H9 (cell line): ENCODE results near the gene IL1R2. TPM values are rescaled to one million over a fixed set of nuclear protein-coding genes. Genes with fewer than 3 reads are reported as not detected.

Experiments used
- DNase-seq: peaks from one replicate; pipeline ENCODE4 v3.0.0-alpha.2; 2017
- H2AFZ ChIP-seq: one replicate; pipeline ENCODE4 v1.6.1; 2013; ENCODE audit warnings: mild to moderate bottlenecking, low read length, control low read depth, moderate library complexity
- H2AK5ac ChIP-seq: 2 replicates; pipeline ENCODE4 v1.6.1; 2013; ENCODE audit warnings: low read length, control low read depth, mixed read lengths; ENCODE audit not compliant: insufficient read length
- H2BK120ac ChIP-seq: one replicate; pipeline ENCODE4 v1.6.1; 2013; ENCODE audit warnings: low read depth, mild to moderate bottlenecking, low read length, control low read depth, inconsistent platforms; ENCODE audit not compliant: poor library complexity, severe bottlenecking
- H2BK12ac ChIP-seq: 2 replicates; pipeline ENCODE4 v1.6.1; 2013; ENCODE audit warnings: low read length, control low read depth, mixed read lengths, low read depth; ENCODE audit not compliant: insufficient read length
- H2BK15ac ChIP-seq: 2 replicates; pipeline ENCODE4 v1.6.1; 2013; ENCODE audit warnings: low read depth, low read length, control low read depth
- H2BK20ac ChIP-seq: one replicate; pipeline ENCODE4 v1.6.1; 2013; ENCODE audit warnings: low read depth, mild to moderate bottlenecking, low read length, control low read depth, inconsistent platforms; ENCODE audit not compliant: poor library complexity, severe bottlenecking
- H2BK5ac ChIP-seq: 2 replicates; pipeline ENCODE4 v1.6.1; 2013; ENCODE audit warnings: low read length, control low read depth, mixed read lengths; ENCODE audit not compliant: insufficient read length
- H3K14ac ChIP-seq: 2 replicates; pipeline ENCODE4 v1.6.1; 2013; ENCODE audit warnings: low read length, control low read depth; ENCODE audit not compliant: insufficient read depth
- H3K18ac ChIP-seq: 2 replicates; pipeline ENCODE4 v1.6.1; 2013; ENCODE audit warnings: low read depth, mild to moderate bottlenecking, mixed read lengths, low read length, control low read depth; ENCODE audit not compliant: insufficient read length
- H3K23ac ChIP-seq: 2 replicates; pipeline ENCODE4 v1.6.1; 2013; ENCODE audit warnings: low read length, control low read depth, mixed read lengths, low read depth; ENCODE audit not compliant: insufficient read length
- H3K23me2 ChIP-seq: 2 replicates; pipeline ENCODE4 v1.6.1; 2013; ENCODE audit warnings: low read depth, mild to moderate bottlenecking, mixed read lengths, low read length, control low read depth; ENCODE audit not compliant: insufficient read length, poor library complexity, severe bottlenecking
- H3K27ac ChIP-seq: 2 replicates; pipeline ENCODE4 v1.5.1; 2013; ENCODE audit warnings: low read length, control low read depth, mixed read lengths, low read depth; ENCODE audit not compliant: insufficient read length
- H3K27me3 ChIP-seq: 2 replicates; pipeline ENCODE4 v1.6.1; 2013; ENCODE audit warnings: low read length, control low read depth, inconsistent platforms; ENCODE audit not compliant: insufficient read depth
- H3K4ac ChIP-seq: 2 replicates; pipeline ENCODE4 v1.6.1; 2013; ENCODE audit warnings: low read depth, mild to moderate bottlenecking, control low read depth, inconsistent platforms, low read length, moderate library complexity
- H3K4me1 ChIP-seq: 2 replicates; pipeline ENCODE4 v1.6.1; 2013; ENCODE audit warnings: low read length, control low read depth, inconsistent platforms; ENCODE audit not compliant: insufficient read depth
- H3K4me2 ChIP-seq: 2 replicates; pipeline ENCODE4 v1.6.1; 2013; ENCODE audit warnings: low read length, control low read depth, mixed read lengths; ENCODE audit not compliant: insufficient read length, insufficient read depth
- H3K56ac ChIP-seq: 2 replicates; pipeline ENCODE4 v1.6.1; 2013; ENCODE audit warnings: low read depth, mild to moderate bottlenecking, mixed read lengths, low read length, control low read depth; ENCODE audit not compliant: insufficient read length
- H3K79me1 ChIP-seq: 2 replicates; pipeline ENCODE4 v1.6.1; 2013; ENCODE audit warnings: low read depth, mild to moderate bottlenecking, moderate library complexity, low read length, control low read depth, inconsistent platforms; ENCODE audit not compliant: insufficient read depth, poor library complexity, severe bottlenecking
- H3K79me2 ChIP-seq: 2 replicates; pipeline ENCODE4 v1.6.1; 2013; ENCODE audit warnings: low read length, control low read depth, inconsistent platforms; ENCODE audit not compliant: insufficient read depth
- H3K9ac ChIP-seq: 2 replicates; pipeline ENCODE4 v1.6.1; 2013; ENCODE audit warnings: low read length, control low read depth, mixed read lengths; ENCODE audit not compliant: insufficient read length; ENCODE audit errors: extremely low read depth
- H3K9me3 ChIP-seq: one replicate; pipeline ENCODE4 v1.6.1; 2013; ENCODE audit warnings: low read depth, low read length, inconsistent platforms; ENCODE audit not compliant: control insufficient read depth
- H3T11ph ChIP-seq: one replicate; pipeline ENCODE4 v1.6.1; 2013; ENCODE audit warnings: mild to moderate bottlenecking, low read length, control low read depth, inconsistent platforms
- H4K20me1 ChIP-seq: one replicate; pipeline ENCODE4 v1.6.1; 2013; ENCODE audit not compliant: control insufficient read depth, insufficient read length, insufficient read depth
- H4K5ac ChIP-seq: 2 replicates; pipeline ENCODE4 v1.6.1; 2013; ENCODE audit warnings: low read depth, mild to moderate bottlenecking, mixed read lengths, low read length, control low read depth; ENCODE audit not compliant: insufficient read length
- H4K8ac ChIP-seq: replicated peaks from 2 replicates; pipeline ENCODE4 v1.6.1; 2013; ENCODE audit warnings: low read length, control low read depth, mixed read lengths, low read depth; ENCODE audit not compliant: insufficient read length
- H4K91ac ChIP-seq: 2 replicates; pipeline ENCODE4 v1.6.1; 2013; ENCODE audit warnings: low read depth, mild to moderate bottlenecking, moderate library complexity, mixed read lengths, low read length, control low read depth; ENCODE audit not compliant: insufficient read length
- H3K27ac Mint-ChIP-seq, 3 experiments: 2 replicates in 2 of 3; 3 replicates in 1 of 3; pipeline ENCODE4 v1.8.0; 2020 to 2021; ENCODE audit warnings: mixed read lengths in 3 of 3, mild to moderate bottlenecking in 1 of 3, moderate library complexity in 1 of 3
- H3K27me3 Mint-ChIP-seq: 2 replicates; pipeline ENCODE4 v1.8.0; 2021; ENCODE audit warnings: low read depth, mild to moderate bottlenecking, moderate library complexity, mixed read lengths
- H3K36me3 Mint-ChIP-seq, 3 experiments: 2 replicates in 2 of 3; 3 replicates in 1 of 3; pipeline ENCODE4 v1.8.0; 2020 to 2021; ENCODE audit warnings: low read depth in 3 of 3, mixed read lengths in 3 of 3; ENCODE audit not compliant: insufficient read depth in 1 of 3
- H3K4me1 Mint-ChIP-seq, 2 experiments: 2 replicates each; pipeline ENCODE4 v1.8.0; 2020; ENCODE audit warnings: mixed read lengths in 2 of 2
- H3K4me3 Mint-ChIP-seq, 2 experiments: 2 replicates in 1 of 2; 3 replicates in 1 of 2; pipeline ENCODE4 v1.8.0; 2020 to 2021; ENCODE audit warnings: mild to moderate bottlenecking in 2 of 2, mixed read lengths in 2 of 2, moderate library complexity in 1 of 2
- H3K9me3 Mint-ChIP-seq, 2 experiments: 2 replicates in 1 of 2; 3 replicates in 1 of 2; pipeline ENCODE4 v1.8.0; 2020; ENCODE audit warnings: mild to moderate bottlenecking in 2 of 2, mixed read lengths in 2 of 2, moderate library complexity in 1 of 2
- WGBS: extraction: QIAGEN DNeasy Blood & Tissue Kit; methylation state at CpG from one replicate; pipeline ENCODE4 v1.1.7; 2013; ENCODE audit warnings: missing lambda C conversion rate, low lambda C conversion rate, mixed read lengths; ENCODE audit not compliant: insufficient read length; ENCODE audit errors: extremely low coverage; 5-methylcytosine and 5-hydroxymethylcytosine counted together
- total RNA-seq: library from RNA; stranded (reverse); gene quantifications from 2 replicates; pipeline ENCODE4 v1.2.1, GENCODE V29; 2021
- TF ChIP-seq, protein P1 (sequence below): fragments of 200-600 bp; sonication (generic); conservative IDR thresholded peaks from 3 replicates; pipeline ENCODE4 v1.8.0; 2021; ENCODE audit warnings: antibody characterized with exemption, mild to moderate bottlenecking

Gene IL1R2
- total RNA-seq, 1 experiment from 2014 or later: not detected

DNA sequence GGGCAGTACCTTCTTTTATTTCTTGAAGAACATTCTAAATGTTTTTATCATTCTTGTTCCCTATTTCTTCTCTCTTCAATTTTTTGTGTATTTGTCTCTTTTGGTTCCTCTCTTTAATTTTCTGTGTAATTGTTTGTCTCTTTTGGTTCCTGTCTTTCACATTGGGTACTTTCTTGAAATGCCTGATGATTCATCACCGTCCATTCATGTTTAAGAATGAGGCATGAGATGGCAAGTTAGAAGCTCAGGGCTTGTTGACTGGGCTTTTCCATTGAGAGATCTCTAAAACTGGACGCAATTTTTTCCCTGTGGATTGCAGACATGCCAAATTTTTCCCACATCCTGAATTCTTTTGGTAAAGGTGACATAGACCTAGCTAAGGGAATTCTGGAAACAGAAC lies 33.7 kb upstream of the IL1R2 start:
- WGBS: no CpG with 5 or more reads among the region's 2 CpGs
- Histone ChIP-seq H3K23ac (no peak overlapping the region), H2BK15ac (no peak overlapping the region), H2BK120ac (no peak overlapping the region), H3K14ac (no peak overlapping the region), H4K20me1 (no peaks in the 10 kb centered on the region), H2AK5ac (no peak overlapping the region), H2AFZ (no peak overlapping the region), H2BK20ac (no peak overlapping the region), H3K4me2 (no peak overlapping the region), H3K4me1 (no peaks in the 10 kb centered on the region), H2BK12ac (no peak overlapping the region), H3K23me2 (no peaks in the 10 kb centered on the region), H3K4ac (no peak overlapping the region), H3K27me3 (no peaks in the 10 kb centered on the region), H3K9me3 (peaks cover 17% of the 10 kb centered on the region), H3K79me1 (no peaks in the 10 kb centered on the region), H3K79me2 (no peaks in the 10 kb centered on the region), H2BK5ac (no peak overlapping the region), H4K8ac (no peak overlapping the region), H3K56ac (no peak overlapping the region), H4K91ac (no peak overlapping the region), H3K9ac (no peak overlapping the region), H4K5ac (no peak overlapping the region), H3T11ph (no peak overlapping the region), H3K18ac (no peak overlapping the region), H3K27ac (no peak overlapping the region)
- H3K27me3 Mint-ChIP-seq: no peaks in the 10 kb centered on the region; the same call in none of the 2 replicates
- no peak overlapping the region for H3K4me3 Mint-ChIP-seq
- peaks cover 4 to 6% of the 10 kb centered on the region in 2 experiments; a peak in 2 of 4 replicates for H3K4me1 Mint-ChIP-seq
- peaks cover 15 to 23% of the 10 kb centered on the region in 2 experiments for H3K9me3 Mint-ChIP-seq
- TF ChIP-seq, protein P1, sequence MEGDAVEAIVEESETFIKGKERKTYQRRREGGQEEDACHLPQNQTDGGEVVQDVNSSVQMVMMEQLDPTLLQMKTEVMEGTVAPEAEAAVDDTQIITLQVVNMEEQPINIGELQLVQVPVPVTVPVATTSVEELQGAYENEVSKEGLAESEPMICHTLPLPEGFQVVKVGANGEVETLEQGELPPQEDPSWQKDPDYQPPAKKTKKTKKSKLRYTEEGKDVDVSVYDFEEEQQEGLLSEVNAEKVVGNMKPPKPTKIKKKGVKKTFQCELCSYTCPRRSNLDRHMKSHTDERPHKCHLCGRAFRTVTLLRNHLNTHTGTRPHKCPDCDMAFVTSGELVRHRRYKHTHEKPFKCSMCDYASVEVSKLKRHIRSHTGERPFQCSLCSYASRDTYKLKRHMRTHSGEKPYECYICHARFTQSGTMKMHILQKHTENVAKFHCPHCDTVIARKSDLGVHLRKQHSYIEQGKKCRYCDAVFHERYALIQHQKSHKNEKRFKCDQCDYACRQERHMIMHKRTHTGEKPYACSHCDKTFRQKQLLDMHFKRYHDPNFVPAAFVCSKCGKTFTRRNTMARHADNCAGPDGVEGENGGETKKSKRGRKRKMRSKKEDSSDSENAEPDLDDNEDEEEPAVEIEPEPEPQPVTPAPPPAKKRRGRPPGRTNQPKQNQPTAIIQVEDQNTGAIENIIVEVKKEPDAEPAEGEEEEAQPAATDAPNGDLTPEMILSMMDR: no peak
- H3K27ac Mint-ChIP-seq: no peak overlapping the region
- H3K36me3 Mint-ChIP-seq: peaks cover 0 to 14% (median 2%) of the 10 kb centered on the region in 3 experiments; a peak in 5 of 7 replicates
- no peak for DNase-seq
